NCI-H1105 treated with DMSO at 0.1 percent for 48 hours (cell line): Measurements from ENCODE around the gene CD209.

ENCODE experiments used
- DNase-seq: peaks from one replicate; lab custom pipeline; 2025; lab: John Stamatoyannopoulos, UW

Gene CD209

DNA sequence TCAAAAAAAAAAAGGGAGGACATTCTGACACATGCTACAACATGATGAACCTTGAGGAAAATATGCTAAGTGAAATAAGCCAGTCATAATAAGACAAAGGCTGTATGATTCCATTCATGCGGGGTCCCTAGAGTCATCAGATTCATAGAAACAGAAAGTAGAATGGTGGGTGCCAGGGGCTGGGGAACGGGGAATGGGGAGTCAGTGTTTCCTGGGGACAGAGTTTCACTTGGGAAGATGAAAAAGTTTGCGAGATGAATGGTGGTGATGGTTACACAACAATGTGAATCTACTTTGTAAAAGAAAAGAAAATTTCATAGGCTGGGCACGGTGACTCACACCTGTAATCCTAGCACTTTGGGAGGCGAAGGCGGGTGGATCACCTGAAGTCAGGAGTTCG lies 9.3 kb downstream of the CD209 start:
- DNase-seq: no peak

DNA sequence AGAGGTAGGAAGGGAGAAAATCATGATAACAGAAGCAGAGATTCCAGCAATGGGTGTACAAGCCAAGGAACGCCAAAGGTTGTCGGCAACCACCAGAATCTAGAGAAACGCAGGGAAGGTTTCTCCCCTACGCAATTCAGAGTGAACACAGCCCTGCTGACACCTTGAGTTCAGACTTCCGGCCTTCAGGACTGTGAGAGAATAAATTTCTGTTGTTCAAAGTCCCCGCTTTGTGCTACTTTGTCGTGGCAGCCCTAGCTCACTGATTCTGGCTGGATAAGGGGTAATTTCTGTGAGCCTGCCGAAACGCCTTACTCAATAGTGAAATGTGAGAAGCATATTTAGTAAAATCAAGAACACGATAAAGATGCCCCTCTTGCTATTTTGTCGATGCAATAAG lies 10.1 kb downstream of the CD209 start:
- no peak for DNase-seq

GRCh38 chr19:7736148-7736547 lies 11.2 kb downstream of the CD209 start:
- no peak for DNase-seq

DNA sequence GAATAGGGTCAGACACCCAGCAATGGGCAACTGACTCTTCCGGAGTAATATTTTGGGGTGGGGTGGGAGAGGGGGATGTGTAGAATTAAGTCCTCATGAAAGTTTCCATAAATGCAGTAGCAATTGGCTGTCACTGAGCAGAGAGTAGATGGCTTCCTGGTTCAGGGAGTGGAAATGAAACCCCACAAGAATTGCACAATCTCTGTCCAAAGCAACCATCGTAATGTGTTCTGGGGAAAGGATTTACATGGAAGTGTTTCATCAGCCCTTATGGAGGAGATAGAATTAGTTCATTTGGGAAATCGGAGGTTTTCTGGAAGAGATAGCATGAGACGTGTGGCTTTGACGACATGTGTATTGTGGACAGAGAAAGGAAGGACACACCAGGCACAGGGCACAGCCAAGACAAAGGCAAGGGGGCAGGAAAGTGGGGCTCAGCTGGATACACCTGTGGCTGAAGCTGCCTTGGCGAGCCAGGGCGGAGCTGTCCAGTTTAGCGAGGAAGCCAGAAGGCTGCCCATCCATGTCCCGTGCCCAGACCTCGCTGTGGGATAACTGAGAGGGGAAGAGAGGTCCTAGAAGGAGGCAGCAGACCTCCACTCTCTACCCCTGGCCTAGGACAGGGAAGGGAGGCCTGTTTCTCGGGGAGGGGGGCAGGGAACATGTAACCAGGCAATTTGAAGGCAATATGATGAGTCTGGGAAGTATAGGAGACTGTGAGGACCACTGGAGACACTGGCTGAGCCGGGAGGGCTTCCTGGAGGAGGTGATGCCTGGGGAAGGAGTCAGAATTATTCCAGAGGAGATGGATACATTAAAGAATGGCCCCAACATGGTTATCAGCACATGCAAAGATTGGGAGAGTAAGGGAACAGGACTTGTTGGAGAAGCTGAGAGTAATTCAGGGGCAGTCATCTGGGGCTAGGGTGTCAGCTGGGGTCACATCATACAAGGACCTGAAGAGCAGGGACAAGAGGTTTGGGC lies 12.8 kb downstream of the CD209 start:
- no peak for DNase-seq

- DNase-seq: no peak
These were observed 14.0 kb downstream of the CD209 start for GRCh38 chr19:7733376-7733775.

DNA sequence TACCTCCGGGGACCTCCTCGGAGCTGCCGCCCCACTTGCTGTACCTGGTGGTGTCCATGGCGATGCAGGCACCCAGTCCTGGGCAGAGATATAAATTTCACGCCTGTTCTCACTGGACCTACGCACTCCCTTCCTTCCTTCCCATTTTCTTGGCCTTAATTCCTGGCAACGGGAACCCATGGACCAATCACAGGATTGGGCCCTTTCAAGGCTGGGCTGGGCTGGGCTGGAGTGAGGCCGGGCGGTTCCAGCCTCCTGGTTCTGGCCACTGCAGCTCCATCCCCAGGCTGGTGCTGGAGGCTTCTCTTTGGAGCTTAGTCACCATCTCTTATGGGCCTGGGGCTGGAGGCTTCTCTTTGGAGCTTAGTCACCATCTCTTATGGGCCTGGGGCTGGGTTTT lies 15.3 kb downstream of the CD209 start, which contains the start of gene CLEC4G:
Gene CLEC4G, minus strand, starts transcription at position 66 of the 400 bp plus-strand sequence. Its CDS starts 8 bp downstream, at position 58.
- no peak for DNase-seq

DNA sequence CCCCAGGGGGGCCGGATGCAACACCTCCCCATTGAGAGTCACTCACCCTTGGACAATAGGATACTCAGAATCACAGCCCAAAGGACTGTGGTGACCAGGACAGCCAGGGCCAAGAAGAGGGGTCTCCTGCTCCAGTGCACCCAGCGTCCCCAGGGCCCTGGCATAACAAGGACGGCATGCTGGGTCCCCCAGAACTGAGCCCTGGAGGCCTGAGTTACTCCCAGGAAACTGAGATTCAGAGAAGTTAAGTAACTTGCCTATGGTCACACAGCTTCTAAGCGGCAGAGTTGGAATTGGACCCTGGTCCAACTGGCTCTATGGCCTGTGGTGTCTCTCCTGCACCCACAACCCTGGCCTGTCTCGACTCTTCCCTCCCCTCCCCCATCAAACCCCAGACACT lies 15.7 kb downstream of the CD209 start:
- DNase-seq: no peak

- DNase-seq: no peak
These were observed 16.1 kb downstream of the CD209 start for GRCh38 chr19:7731218-7731595.

DNA sequence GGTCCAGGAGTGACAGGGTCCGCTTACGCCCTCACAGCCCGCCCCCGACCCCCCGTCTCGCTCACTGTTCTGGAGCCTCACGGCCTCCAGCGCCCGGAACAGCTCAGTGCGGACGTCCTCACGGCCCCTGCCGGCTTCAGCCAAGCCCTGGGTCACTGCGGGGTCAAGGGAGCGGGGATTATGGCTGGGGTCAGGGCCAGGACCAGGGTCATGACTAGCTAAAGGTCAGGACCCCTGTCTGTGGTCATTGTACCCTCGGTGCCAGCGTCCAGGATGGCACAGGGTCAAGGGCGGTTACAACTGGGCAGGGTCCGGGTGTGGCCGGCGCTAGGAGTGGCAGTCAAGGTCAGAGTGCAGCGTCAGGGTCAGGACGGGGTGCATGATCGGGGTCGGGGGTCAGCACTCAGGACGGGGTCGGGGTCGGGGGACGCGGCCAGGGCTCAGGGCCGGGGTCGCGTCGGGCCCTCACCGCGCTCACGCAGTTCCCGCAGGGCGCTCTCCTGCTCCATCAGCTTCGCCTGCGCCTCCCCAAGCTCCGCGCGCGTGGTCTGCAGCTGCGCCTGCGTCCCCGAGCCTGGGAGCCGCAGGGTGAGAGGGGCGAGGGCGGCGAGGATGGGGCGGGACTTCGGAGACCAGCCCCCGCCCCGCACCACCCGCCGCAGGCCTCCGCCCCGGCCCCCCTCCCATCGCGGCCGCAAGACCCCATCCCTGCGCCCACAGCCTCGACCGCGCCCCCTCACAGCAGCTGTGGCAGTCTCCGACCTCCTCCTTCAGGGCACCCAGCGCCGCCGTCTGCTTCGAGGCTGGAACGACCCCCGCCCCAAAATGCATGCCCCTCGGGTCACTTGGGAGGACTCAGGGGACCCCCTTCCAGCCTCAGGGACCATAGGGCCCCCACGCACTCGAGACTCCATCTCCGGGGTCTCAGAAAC lies 16.8 kb downstream of the CD209 start:
- no peak for DNase-seq

GRCh38 chr19:7729831-7730285 lies 17.5 kb downstream of the CD209 start:
- peak; percentile 42 for DNase-seq

GRCh38 chr19:7729211-7729610 lies 18.1 kb downstream of the CD209 start:
- peak; percentile 21 for DNase-seq

DNA sequence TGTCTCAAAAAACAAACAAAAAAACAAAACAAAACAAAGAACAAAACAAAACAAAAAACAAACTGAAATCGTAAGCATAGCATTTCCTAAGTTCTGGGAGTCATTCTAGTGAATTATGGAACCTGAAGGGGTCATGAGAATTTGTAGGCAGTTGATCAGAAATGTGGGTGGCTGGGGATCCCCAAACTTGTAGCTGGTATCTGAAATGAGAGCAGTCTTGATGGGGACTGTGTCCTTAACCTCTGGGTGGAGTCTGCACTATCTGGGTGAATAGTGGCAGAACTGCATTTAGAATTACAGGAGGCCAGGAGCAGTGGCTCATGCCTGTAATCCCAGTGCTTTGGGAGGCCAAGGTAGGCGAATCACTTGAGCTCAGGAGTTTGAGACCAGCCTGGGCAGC lies 21.5 kb downstream of the CD209 start:
- no peak for DNase-seq

DNA sequence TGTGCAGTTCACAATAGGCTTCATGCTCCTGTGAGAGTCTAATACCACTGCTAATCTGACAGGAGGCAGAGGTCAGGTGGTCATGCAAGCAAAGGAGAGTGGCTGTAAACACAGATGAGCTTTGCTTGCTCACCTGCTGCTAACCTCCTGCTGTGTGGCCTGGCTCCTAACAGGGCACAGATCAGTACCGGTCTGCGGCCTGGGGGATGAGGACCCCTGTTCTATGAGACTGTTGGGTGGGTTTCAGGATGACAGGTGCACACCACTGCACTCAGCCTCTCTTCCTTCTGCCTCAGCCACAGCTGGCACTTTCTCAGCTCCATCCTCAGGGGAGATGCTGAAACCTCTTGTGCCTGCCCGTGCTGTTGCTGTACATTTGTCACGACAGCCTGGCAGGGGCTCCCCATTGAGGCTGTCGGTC lies 25.1 kb downstream of the CD209 start:
- no peak for DNase-seq

DNA sequence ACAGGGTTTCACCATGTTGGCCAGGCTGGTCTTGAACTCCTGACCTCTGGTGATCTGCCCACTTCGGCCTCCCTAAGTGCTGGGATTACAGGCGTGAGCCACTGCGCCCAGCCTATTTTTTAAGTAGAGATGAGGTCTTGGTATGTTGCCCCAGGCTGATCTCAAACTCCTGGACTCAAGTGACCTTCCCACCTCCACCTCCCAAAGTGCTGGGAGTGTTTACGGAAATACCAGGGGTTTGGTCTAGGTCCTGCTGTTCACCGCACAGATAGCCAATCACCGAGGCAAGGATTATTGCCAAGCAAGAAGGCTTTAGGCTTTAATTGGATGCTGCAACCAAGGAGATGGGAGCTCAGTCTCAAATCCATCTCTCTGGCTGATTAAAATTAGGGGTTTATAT lies 27.0 kb downstream of the CD209 start:
- no peak for DNase-seq

GRCh38 chr19:7718668-7719067 lies 28.7 kb downstream of the CD209 start:
- DNase-seq: no peak

- DNase-seq: no peak
These were observed 30.6 kb downstream of the CD209 start for GRCh38 chr19:7716762-7717161.

DNA sequence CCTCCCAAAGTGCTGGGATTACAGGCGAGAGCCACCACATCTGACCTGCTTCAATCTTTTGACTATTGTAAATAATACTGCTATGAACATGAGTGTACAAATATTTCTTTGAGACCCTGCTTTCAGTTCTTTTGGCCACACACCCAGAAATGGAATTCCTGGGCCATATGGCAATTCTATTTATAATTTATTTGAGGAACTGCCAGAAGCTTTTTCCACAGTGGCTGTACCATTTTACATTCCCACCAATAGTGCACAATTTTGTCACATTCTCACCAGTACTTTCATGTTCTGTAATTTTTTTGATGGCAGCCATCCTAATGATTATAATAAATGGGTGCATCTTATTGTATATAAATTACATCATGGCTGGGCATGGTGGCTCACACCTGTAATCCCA lies 31.7 kb downstream of the CD209 start:
- no peak for DNase-seq

DNA sequence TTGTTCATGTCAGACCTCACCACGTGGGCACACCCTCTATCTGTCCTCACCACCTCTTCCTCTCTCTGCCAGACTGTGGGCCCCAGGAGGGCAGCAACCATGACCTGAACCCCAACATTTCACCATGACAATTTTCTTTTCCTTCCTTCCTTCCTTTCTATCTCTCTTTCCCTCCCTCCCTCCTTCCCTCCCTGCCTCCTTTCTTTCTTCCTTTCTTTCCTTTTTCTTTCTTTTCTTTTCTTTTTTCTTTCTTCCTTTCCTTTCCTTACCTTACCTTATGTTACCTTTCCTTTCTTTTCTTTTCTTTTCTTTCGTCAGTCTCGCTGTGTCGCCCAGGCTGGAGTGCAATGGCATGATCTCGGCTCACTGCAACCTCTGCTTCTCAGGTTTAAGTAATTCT lies 36.7 kb downstream of the CD209 start:
- no peak for DNase-seq

DNA sequence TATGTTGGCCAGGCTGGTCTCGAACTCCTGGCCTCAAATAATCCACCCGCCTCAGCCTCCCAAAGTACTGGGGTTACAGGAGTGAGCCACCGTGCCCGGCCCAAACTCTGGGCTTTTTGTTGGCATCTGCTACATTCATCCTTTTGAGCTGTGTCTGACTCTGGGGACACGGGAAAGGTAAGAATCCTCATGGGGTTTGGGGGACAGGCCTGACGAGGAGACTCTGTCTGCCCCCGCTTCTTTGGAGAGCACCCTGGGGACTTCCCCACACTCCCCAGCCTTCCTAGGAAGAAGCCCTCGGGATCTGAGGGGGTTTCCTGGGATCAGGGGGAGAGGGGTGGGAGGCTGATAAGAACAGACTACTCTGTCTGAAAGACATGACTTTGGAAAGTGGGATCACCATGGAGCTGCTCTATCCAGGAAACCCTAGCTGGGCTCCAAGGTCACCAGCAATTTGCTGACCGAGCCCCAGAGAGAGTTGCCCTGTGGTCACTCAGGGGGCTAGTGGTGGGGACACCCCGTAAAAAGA lies 37.3 kb downstream of the CD209 start:
- DNase-seq: no peak

DNA sequence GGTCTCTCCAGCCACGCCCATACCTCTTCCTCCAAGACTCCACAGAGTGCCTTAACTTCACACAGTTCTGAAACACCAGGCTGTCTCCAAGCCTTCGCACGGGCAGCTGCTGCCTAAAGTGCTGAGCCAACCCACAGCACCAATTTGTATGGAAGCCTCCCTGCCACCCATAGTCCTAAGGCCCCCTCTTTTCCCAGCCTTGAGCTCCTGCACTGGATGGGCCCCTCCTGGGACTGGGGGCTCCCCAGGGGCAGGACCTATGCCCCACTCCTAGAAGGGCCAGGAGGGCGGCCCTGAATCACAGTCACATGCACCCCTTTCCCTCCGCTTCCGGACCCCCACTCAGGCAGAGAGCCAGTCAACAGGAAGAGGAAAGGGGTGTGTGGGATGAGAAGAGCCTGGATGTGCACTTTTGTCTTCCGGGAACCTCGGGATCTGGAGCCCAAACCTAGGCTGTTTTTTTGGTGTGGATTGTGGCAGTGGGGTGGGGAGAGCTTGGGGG lies 40.3 kb downstream of the CD209 start:
- DNase-seq: no peak

DNA sequence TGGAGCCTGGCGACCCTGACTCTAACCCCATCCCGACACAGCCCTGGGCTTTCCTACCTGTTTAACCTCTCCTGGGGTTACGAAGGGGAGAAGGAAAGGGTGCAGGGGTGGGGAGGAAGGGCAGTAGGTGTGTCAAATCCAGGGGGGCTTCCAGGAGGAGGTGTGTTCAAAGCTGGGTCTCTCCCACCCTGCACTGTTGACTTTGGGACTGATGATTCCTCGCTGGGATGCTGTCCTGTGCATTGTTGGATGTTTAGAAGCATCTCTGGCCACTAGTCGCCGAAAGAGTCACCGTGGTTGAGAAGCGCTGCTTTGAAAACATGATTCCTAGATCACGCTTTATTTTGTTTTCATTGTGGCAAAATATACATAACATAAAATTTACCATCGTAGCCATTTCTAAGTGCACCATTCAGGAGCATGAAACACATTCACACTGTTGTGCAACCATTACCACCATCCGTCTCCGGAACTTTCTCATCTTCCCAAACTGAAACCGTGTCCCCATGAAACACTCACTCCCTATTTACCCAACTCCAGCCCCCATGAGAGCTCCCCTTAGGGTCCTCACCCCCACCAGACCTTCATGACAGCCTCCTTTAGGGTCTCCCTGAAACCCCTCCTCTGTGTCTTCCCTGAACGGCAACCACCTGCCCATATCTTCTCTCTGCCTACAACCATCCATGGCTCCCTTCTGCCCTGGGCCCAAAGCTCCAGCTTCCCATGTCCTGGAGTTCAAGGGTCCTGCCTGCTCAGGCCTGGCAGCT lies 41.0 kb downstream of the CD209 start:
- no peak for DNase-seq
